AG04450 (cell line): Measurements from ENCODE around the gene SLC24A4. TPM values are rescaled to one million over a fixed set of nuclear protein-coding genes. Genes with fewer than 3 reads are reported as not detected.

Source experiments
- CTCF ChIA-PET: fragments of 300-600, 350-600 bp; formaldehyde crosslinking; extraction: SDS; loops from one replicate; lab custom pipeline; 2022; ENCODE audit warnings: antibody characterized with exemption, inconsistent platforms; lab: Charles Lee
- POLR2A ChIA-PET: fragments of 350-600 bp; formaldehyde crosslinking; extraction: SDS; loops from one replicate; lab custom pipeline; 2021; ENCODE audit warnings: antibody characterized with exemption, inconsistent platforms; lab: Yijun Ruan, JAX
- DNase-seq: peaks from one replicate; pipeline ENCODE4 v3.0.0-alpha.2; 2011; ENCODE audit warnings: low read depth, low spot score
- H3K27ac ChIP-seq: one replicate; pipeline ENCODE4 v1.5.1; 2012; ENCODE audit warnings: low read depth, low read length, control low read depth
- H3K27me3 ChIP-seq: one replicate; pipeline ENCODE4 v1.6.0; 2012; ENCODE audit warnings: low read length; ENCODE audit not compliant: control insufficient read depth, insufficient read depth
- H3K4me3 ChIP-seq: 2 replicates; pipeline ENCODE4 v1.5.1; 2011; ENCODE audit warnings: mild to moderate bottlenecking, low read depth, low read length, control low read depth
- H3K9me3 ChIP-seq: 2 replicates; pipeline ENCODE4 v1.5.1; 2012; ENCODE audit warnings: low read length; ENCODE audit not compliant: control insufficient read depth, insufficient read depth
- CTCF ChIP-seq: IDR thresholded peaks from 2 replicates; pipeline ENCODE4 v1.5.1; 2011; ENCODE audit warnings: low read depth, low read length, control low read depth, inconsistent platforms
- polyA plus RNA-seq: library from polyadenylated mRNA; depleted of rRNA; stranded (reverse); fragments of >200 nt; gene quantifications from 2 replicates; pipeline ENCODE4 v1.2.3, GENCODE V29; 2011

SLC24A4 gene
- polyA plus RNA-seq, 1 experiment, result not detected

GRCh38 chr14:92451245-92451644 lies 128.3 kb downstream of the SLC24A4 start:
- POLR2A ChIA-PET, result no interaction called here

GRCh38 chr14:92451755-92452154 lies 128.8 kb downstream of the SLC24A4 start:
- Histone ChIP-seq H3K27ac (no peak overlapping the region), H3K9me3 (no peaks in the 10 kb centered on the region), H3K27me3 (peaks cover 3% of the 10 kb centered on the region), H3K4me3 (no peak overlapping the region)
- TF ChIP-seq CTCF, result no peak
- DNase-seq, result no peak
- CTCF ChIA-PET, result no interaction called here
- POLR2A ChIA-PET, result no interaction called here

More at GRCh38 chr14:92451245-92451644, 128.3 kb downstream of the SLC24A4 start:
- CTCF ChIA-PET, result no interaction called here
- Histone ChIP-seq H3K9me3 (no peaks in the 10 kb centered on the region), H3K27me3 (peaks cover 3% of the 10 kb centered on the region), H3K27ac (no peak overlapping the region), H3K4me3 (no peak overlapping the region)
- no peak for TF ChIP-seq CTCF
- no peak for DNase-seq

GRCh38 chr14:92452471-92452870 lies 129.5 kb downstream of the SLC24A4 start:
- CTCF ChIA-PET, result no interaction called here
- POLR2A ChIA-PET, result no interaction called here
- H3K9me3 ChIP-seq, result no peaks in the 10 kb centered on the region
- TF ChIP-seq CTCF, result no peak
- H3K4me3 ChIP-seq, result no peak overlapping the region
- H3K27me3 ChIP-seq, result peaks cover 3% of the 10 kb centered on the region
- no peak overlapping the region for H3K27ac ChIP-seq
- DNase-seq, result no peak

- ChIA-PET CTCF (no interaction called here), POLR2A (no interaction called here)
- Histone ChIP-seq H3K9me3 (no peaks in the 10 kb centered on the region), H3K27me3 (peaks cover 3% of the 10 kb centered on the region), H3K4me3 (no peak overlapping the region), H3K27ac (no peak overlapping the region)
- TF ChIP-seq CTCF, result no peak
- DNase-seq, result no peak
Observed at GRCh38 chr14:92453691-92454090, 130.7 kb downstream of the SLC24A4 start.

- CTCF ChIA-PET, result interaction anchor here (3.5 kb wide), 1 partner anchor 320 kb away, joined by 28 read pairs; no protein-coding TSS in a partner anchor
- DNase-seq, result no peak
- POLR2A ChIA-PET, result no interaction called here
Observed at GRCh38 chr14:92455231-92455630, 132.3 kb downstream of the SLC24A4 start.

More at GRCh38 chr14:92455231-92455630, 132.3 kb downstream of the SLC24A4 start:
- TF ChIP-seq CTCF, result no peak
- Histone ChIP-seq H3K4me3 (no peak overlapping the region), H3K27me3 (peaks cover 3% of the 10 kb centered on the region), H3K27ac (no peak overlapping the region), H3K9me3 (no peaks in the 10 kb centered on the region)
